IPS-18c (cell line): ENCODE results near the gene ZNF644.

ENCODE experiments used
- H3K4me3 ChIP-seq: 2 replicates; pipeline ENCODE4 v1.7.0; 2013; ENCODE audit warnings: low read depth, mild to moderate bottlenecking, low read length, moderate library complexity; ENCODE audit not compliant: insufficient read depth
- H3K9me3 ChIP-seq: one replicate; pipeline ENCODE4 v1.6.1; 2013; ENCODE audit warnings: mild to moderate bottlenecking, low read length, moderate library complexity; ENCODE audit not compliant: control insufficient read depth, insufficient read depth

ZNF644 gene

GRCh38 chr1:91004145-91004544 lies 17.7 kb downstream of the ZNF644 start:
- Histone ChIP-seq H3K4me3 (no peak overlapping the region), H3K9me3 (no peaks in the 10 kb centered on the region)

DNA sequence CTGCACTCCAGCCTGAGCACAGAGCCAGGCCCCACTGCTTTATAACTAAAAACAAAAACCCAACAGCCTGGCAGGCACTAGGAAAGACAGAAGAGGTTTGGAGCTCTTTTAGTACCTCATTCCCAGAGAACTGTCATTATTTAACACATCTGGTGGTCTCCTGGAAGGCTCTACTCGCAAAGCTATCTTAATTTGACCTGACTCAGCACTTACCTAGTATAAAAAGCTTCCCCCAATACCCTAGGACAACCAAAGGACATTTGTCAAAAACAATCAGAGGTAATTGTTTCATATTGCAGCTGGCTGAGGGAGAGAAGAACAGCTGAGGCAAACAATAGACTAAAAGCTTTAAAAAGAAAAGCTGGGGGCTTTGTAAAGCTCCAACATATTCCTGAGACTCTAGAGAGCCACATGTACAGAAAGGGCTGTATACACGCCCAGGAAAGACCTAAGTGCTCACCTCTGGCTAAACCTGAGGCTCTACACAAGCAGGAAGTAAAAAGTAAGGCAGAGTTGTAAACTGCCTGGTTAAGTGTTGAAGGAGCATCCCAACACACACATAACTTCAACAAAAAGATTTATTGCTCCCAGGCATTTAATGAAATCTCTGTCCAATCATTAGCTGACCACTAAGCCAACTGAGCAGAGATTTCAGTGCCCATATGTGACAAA lies 25.0 kb downstream of the ZNF644 start:
- Histone ChIP-seq H3K9me3 (peaks cover 4% of the 10 kb centered on the region), H3K4me3 (no peak overlapping the region)

DNA sequence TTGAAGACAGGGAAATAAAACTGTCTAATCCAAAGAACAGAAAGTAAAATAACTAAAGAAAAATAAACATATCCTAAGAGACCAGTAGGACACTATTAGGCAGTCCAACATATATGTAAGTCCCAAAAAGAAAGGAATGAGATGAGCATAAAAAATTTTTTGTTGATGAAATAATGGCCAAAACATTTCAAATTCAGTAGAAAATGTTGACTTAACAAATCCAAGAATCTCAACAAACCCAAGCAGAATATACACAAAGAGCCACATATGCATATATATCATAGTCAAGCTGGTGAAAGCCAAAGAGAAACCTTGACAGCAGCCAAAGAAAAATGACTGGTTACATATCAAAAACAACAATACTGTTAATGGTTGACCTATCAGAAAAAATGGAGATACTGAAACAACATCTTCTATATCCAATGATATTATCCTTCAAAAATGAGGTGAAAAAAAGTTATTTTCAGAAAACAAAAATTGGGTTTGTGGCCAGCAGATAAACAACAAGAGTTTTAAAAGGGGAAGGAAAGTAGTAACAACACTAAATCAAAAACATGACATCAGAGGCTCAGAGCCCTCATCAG lies 26.4 kb downstream of the ZNF644 start:
- H3K9me3 ChIP-seq: peaks cover 4% of the 10 kb centered on the region
- H3K4me3 ChIP-seq: no peak overlapping the region

DNA sequence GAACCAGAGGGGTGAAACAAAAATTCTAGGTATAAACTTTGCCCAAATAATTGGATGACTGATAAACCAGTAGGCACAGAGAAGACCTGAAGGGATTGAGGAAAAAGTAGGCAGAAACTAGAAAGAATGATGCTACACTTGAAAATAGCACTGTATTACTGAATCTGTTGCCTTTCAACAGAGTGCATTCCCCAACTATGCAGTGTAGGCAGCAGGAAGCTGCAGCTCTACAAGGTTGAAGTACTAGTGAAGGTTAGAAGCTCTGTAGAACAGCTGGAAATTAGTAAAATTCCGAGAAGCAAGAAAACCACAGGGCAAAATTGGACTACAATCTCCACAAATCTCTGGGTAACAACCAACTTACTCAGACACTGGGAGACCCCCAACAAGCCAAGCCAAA lies 27.4 kb downstream of the ZNF644 start:
- Histone ChIP-seq H3K9me3 (peaks cover 4% of the 10 kb centered on the region), H3K4me3 (no peak overlapping the region)

DNA sequence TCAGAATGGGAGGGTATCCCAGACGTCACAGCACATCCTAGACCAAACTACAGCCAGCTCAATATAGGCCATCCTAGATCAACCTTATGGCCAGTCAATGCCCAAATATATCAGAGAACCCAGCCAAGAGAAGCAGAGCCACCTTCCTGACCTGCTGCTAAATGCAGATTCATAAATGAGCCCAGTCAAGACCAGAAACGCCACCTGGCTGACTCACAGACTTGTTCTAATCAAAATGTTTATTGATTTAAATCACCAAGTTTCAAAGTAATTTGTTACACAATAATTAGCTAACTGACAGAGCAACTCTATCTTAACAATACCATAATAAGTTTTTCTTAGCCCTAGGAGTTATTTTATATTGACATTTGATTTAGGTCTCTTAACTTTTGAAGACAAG lies 28.6 kb downstream of the ZNF644 start:
- peaks cover 4% of the 10 kb centered on the region for H3K9me3 ChIP-seq

DNA sequence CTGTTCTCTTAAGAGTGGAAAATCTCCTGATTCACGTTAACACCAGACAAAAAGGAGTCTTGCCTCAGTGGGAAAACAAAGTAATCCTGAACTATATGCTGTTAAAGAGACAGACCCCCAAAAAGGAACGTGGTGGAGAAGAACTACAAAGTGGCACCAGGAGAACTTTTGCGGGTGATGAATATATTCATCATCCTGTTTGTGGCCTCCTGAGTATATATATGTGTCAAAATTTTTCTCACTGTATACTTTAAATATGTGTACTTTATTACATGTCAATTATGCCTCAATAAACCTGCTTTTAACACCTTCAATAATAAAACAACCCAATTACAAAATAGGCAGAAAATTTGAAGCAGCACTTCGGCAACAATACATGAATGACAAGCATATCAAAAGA lies 31.1 kb downstream of the ZNF644 start:
- Histone ChIP-seq H3K4me3 (no peak overlapping the region), H3K9me3 (no peaks in the 10 kb centered on the region)

More for the DNA sequence above, 28.6 kb downstream of the ZNF644 start:
- H3K4me3 ChIP-seq: no peak overlapping the region

DNA sequence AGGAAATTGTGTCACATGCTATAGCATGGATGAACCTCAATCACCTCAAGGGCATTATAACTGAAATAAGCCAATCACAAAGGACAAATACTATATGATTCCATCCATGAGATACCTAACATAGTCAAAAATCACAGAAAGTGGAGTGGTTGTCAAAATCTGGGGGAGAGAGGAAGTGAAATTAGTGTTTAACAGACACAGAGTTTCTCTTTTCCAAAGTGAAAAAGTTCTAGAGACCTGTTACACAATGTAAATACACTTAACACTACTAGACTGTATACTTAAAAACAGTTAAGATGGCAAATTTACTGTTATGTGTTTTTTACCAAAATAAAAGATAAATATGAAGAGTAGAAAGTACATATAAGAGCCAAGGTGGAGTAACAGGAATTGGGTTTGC lies 31.8 kb downstream of the ZNF644 start:
- no peak overlapping the region for H3K4me3 ChIP-seq
- H3K9me3 ChIP-seq: no peaks in the 10 kb centered on the region

DNA sequence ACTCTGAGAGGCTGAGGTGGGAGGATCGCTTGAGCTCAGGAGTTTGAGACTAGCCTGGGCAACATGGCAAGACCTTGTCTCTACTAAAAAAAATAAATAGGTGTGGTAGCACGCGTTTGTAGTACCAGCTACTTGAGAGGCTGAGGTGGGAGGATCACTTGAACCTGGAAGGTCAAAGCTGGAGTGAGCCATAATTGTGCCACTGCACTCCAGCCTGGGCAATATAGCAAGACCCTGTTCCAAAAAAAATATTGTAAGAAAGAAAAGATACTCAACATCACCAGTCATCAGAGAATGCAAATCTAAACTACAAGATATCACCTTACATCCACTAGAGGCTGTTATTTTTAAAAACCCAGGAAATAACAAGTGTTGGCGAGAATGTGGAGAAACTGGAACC lies 32.5 kb downstream of the ZNF644 start:
- Histone ChIP-seq H3K9me3 (no peaks in the 10 kb centered on the region), H3K4me3 (no peak overlapping the region)

DNA sequence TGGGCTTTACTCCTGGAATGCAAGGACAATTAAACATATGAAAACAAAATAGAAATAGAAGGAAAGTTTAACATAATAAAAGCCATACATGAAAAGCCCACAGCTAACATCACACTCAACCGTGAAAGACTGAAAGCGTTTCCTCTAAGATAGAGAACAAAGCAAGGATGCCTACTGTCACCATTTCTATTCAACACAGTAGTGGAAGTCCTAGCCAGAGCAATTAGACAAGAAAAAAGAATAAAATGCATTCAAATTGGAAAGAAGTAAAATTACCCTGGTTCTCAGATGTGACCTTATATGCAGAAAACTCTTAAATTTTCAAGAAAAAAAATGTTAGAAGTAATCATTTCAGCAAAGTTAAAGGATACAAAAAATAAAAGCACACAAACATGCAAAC lies 34.0 kb downstream of the ZNF644 start:
- Histone ChIP-seq H3K9me3 (no peaks in the 10 kb centered on the region), H3K4me3 (no peak overlapping the region)

- Histone ChIP-seq H3K4me3 (no peak overlapping the region), H3K9me3 (no peaks in the 10 kb centered on the region)
Observed at GRCh38 chr1:90986953-90987352, 34.9 kb downstream of the ZNF644 start.

DNA sequence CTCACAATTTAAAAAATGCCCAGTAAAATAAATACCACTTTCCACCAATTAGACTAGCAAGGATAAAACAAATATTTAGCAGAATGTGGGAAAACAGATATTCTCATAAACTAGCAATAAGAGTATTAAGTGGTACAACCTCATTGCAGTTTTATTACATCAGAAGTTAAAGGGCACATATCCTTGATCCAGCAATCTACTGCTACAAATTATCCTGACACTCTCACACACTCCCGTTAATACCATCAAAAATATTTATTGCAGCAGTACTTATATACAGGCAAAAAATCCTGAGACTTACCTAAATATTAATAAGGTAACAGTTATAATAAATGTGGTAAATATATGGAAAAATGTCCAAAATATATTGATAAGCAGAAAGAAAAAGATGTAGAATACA lies 44.3 kb downstream of the ZNF644 start:
- Histone ChIP-seq H3K9me3 (no peaks in the 10 kb centered on the region), H3K4me3 (no peak overlapping the region)

DNA sequence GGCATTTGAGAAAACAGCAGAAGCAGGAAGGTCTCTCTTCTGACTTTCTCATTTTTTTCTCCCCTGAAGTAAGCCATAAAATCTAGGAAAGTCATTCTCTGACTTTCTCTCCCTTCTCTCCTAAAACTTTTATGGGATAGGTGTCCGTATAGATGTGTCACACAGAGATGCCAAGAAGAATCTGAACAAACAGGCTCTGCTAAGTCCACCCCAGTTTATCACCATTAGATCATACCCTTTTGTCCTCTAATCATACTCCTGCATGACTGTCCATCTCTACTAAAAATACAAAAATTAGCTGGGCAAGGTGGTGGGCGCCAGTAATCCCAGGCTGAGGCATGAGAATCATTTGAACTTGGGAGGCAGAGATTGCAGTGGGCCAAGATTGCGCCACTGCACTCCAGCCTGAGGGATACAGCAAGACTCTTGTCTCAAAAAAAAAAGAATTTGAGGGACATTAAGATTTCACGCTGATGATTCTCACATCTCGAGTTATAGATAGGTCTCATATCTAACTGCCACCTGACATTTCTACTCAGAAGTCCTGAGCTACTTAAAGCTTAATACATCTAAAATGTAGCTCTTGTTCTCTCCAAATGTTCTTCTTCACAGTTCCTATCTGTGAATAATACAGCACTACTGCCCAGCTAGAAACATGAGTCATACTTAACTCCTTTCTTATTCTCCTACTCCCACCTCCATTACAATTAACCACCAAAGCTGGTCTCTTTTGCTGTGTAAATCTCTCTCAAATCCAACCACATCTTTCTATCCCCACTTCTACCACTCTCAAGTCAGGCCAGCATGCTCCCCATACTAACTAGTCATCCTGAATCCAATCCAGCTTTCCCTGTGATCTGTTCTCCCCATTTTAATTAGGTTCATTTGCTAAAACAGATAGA lies 47.7 kb downstream of the ZNF644 start:
- H3K9me3 ChIP-seq: no peaks in the 10 kb centered on the region
- H3K4me3 ChIP-seq: no peak overlapping the region

DNA sequence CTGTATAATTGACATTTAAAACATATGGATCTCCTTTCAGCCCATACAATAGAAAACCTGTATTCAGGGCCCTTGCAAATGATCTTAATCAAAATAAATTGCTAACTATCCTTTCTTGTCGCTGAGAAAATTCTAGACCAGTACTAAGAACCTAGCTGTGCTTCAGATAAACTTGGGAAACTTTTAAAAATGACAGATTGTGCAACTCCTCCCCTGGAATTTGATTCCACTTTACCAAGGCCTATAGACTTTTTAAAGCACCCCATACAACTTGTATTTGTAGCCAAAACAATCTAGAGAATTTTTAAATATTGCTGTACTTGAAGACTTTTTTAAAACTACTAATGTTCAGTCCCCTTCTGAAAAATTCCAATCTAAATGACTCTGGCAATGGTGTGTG lies 51.6 kb downstream of the ZNF644 start:
- Histone ChIP-seq H3K4me3 (no peak overlapping the region), H3K9me3 (no peaks in the 10 kb centered on the region)

DNA sequence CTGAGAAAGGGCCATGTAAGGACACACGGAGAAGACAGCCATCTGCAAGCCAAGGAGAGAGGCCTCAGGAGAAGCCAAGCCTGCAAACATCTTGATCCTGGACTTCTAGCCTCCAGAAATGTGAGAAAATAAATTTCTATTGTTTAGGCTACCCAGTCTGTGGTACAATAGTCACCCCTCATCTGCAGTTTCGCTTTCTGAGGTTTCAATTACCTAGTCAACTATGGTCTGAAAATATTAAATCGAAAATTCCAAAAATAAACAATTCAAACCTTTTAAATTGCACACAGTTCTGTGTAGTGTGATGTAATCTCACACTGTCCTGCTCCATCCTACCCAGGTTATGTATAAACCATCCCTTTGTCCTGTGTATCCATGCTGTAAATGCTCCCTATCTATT lies 52.6 kb downstream of the ZNF644 start:
- H3K9me3 ChIP-seq: no peaks in the 10 kb centered on the region
- H3K4me3 ChIP-seq: no peak overlapping the region

- Histone ChIP-seq H3K9me3 (no peaks in the 10 kb centered on the region), H3K4me3 (no peak overlapping the region)
Observed at GRCh38 chr1:90964444-90965035, 57.3 kb downstream of the ZNF644 start.

GRCh38 chr1:90963651-90964050 lies 58.2 kb downstream of the ZNF644 start:
- no peak overlapping the region for H3K4me3 ChIP-seq
- H3K9me3 ChIP-seq: no peaks in the 10 kb centered on the region

- Histone ChIP-seq H3K9me3 (no peaks in the 10 kb centered on the region), H3K4me3 (no peak overlapping the region)
Observed at GRCh38 chr1:90963236-90963635, 58.6 kb downstream of the ZNF644 start.
